NB4 (cell line): ENCODE results near the gene BBX.

Experiments
- POLR2A ChIP-seq: IDR thresholded peaks from 2 replicates; pipeline ENCODE4 v1.6.1; 2011; ENCODE audit warnings: mild to moderate bottlenecking; ENCODE audit not compliant: insufficient read length; ENCODE audit errors: extremely low read depth
- TF ChIP-seq, protein P1 (sequence below): IDR thresholded peaks from one replicate; pipeline ENCODE4 v1.5.1; 2012; ENCODE audit warnings: low read depth, low read length

DNA sequence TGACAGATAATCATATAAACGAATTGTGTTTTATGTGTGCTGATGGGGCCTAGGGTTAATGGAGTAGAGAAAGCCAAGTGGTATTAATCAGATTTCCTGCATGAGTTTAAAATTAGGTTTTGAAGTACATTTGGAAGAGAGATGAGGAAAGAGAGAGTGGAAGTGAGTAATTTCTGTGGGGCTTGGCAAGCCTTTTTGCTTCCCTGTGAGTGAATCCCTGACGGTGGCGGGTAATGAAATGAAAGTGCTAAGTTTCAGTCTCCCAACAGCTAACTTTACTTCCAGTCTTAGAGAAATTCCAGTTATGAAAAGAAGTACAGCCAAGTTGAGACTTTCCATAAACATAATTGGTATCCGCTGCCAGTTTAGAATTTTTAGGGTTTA, 139.4 kb downstream of the BBX start:
- TF ChIP-seq, protein P1, sequence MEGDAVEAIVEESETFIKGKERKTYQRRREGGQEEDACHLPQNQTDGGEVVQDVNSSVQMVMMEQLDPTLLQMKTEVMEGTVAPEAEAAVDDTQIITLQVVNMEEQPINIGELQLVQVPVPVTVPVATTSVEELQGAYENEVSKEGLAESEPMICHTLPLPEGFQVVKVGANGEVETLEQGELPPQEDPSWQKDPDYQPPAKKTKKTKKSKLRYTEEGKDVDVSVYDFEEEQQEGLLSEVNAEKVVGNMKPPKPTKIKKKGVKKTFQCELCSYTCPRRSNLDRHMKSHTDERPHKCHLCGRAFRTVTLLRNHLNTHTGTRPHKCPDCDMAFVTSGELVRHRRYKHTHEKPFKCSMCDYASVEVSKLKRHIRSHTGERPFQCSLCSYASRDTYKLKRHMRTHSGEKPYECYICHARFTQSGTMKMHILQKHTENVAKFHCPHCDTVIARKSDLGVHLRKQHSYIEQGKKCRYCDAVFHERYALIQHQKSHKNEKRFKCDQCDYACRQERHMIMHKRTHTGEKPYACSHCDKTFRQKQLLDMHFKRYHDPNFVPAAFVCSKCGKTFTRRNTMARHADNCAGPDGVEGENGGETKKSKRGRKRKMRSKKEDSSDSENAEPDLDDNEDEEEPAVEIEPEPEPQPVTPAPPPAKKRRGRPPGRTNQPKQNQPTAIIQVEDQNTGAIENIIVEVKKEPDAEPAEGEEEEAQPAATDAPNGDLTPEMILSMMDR, result no peak
- no peak for TF ChIP-seq POLR2A
